ENCODE measurements around the gene NAA20.
"Not testable (repeated sequence)": the region's sequence is repeated elsewhere in the genome, so short reads cannot be mapped to it uniquely, and the experiment has no call there.

Gene NAA20

GRCh38 chr20:19991308-19991707 lies 25.9 kb upstream of the NAA20 start:
- no peak for DNase-seq (ENCODE audit: low read depth in 2 of 3, low spot score in 2 of 3)

GRCh38 chr20:19991854-19992253 lies 25.3 kb upstream of the NAA20 start:
- no peak for DNase-seq (ENCODE audit: low read depth in 2 of 3, low spot score in 2 of 3)

- no peak for DNase-seq (ENCODE audit: low read depth in 2 of 3, low spot score in 2 of 3)
Observed at GRCh38 chr20:19992996-19993908, 23.9 kb upstream of the NAA20 start.

- no peak for DNase-seq (ENCODE audit: low read depth in 2 of 3, low spot score in 2 of 3)
Observed at GRCh38 chr20:19993958-19994669, 23.0 kb upstream of the NAA20 start.

GRCh38 chr20:19995220-19995863 lies 21.8 kb upstream of the NAA20 start:
- DNase-seq (ENCODE audit: low read depth in 2 of 3, low spot score in 2 of 3): no peak

- DNase-seq (ENCODE audit: low read depth in 2 of 3, low spot score in 2 of 3): no peak
Observed at GRCh38 chr20:19996222-19996621, 20.9 kb upstream of the NAA20 start.

- no peak for DNase-seq (ENCODE audit: low read depth in 2 of 3, low spot score in 2 of 3)
Observed at GRCh38 chr20:19996917-19997316, 20.2 kb upstream of the NAA20 start.

- no peak for DNase-seq (ENCODE audit: low read depth in 2 of 3, low spot score in 2 of 3)
Observed at GRCh38 chr20:19998990-19999705, 18.0 kb upstream of the NAA20 start.

GRCh38 chr20:20000211-20000968 lies 16.8 kb upstream of the NAA20 start:
- no peak for DNase-seq (ENCODE audit: low read depth in 2 of 3, low spot score in 2 of 3)

- DNase-seq (ENCODE audit: low read depth in 2 of 3, low spot score in 2 of 3): no peak
Observed at GRCh38 chr20:20002101-20002998, 14.8 kb upstream of the NAA20 start.

GRCh38 chr20:20003031-20003954 lies 13.9 kb upstream of the NAA20 start:
- no peak for DNase-seq (ENCODE audit: low read depth in 2 of 3, low spot score in 2 of 3)

GRCh38 chr20:20003955-20004322 lies 13.2 kb upstream of the NAA20 start:
- not testable (repeated sequence) for DNase-seq (ENCODE audit: low read depth in 2 of 3, low spot score in 2 of 3)

- DNase-seq (ENCODE audit: low read depth in 2 of 3, low spot score in 2 of 3): no peak
Observed at GRCh38 chr20:20005342-20005741, 11.8 kb upstream of the NAA20 start.

- no peak for DNase-seq (ENCODE audit: low read depth in 2 of 3, low spot score in 2 of 3)
Observed at GRCh38 chr20:20009784-20010253, 7.3 kb upstream of the NAA20 start.

GRCh38 chr20:20010639-20011500 lies 6.3 kb upstream of the NAA20 start:
- no peak for DNase-seq (ENCODE audit: low read depth in 2 of 3, low spot score in 2 of 3)

GRCh38 chr20:20012541-20012940 lies 4.6 kb upstream of the NAA20 start:
- no peak for DNase-seq (ENCODE audit: low read depth in 2 of 3, low spot score in 2 of 3)

GRCh38 chr20:20014659-20015058 lies 2.5 kb upstream of the NAA20 start:
- no peak for DNase-seq (ENCODE audit: low read depth in 2 of 3, low spot score in 2 of 3)
